Endothelial cell of umbilical vein (primary cell): Measurements from ENCODE around the gene ADARB2. TPM values are rescaled to one million over a fixed set of nuclear protein-coding genes. Genes with fewer than 3 reads are reported as not detected.

ENCODE experiments used
- BruUV-seq: library from RNA; stranded (reverse); fragments of 400-500 nt; replicated peaks from 2 replicates; lab custom pipeline; 2021; lab: Mats Ljungman, UMichigan
- CTCF ChIA-PET: fragments of 300-600, 350-600 bp; sonication (Branson Sonifier 250); formaldehyde crosslinking; loops from one replicate; lab custom pipeline; 2021; ENCODE audit warnings: antibody characterized with exemption, inconsistent platforms; lab: Charles Lee
- POLR2A ChIA-PET: fragments of 300-600, 350-600 bp; sonication (Branson Sonifier 250); formaldehyde crosslinking; loops from one replicate; lab custom pipeline; 2021; ENCODE audit warnings: antibody characterized with exemption, inconsistent platforms; lab: Charles Lee
- DNase-seq: peaks from one replicate; pipeline ENCODE4 v3.0.0-alpha.2; 2011; ENCODE audit warnings: low read depth, low spot score
- FAIRE-seq: peaks from 2 replicates; lab custom pipeline; 2011; peaks lifted over from hg19 to GRCh38; lab: Jason Lieb, UNC
- H2AFZ ChIP-seq: 2 replicates; pipeline ENCODE4 v1.6.0; 2012; ENCODE audit warnings: low read depth, low read length, control low read depth, inconsistent platforms
- H3K27ac ChIP-seq: 2 replicates; pipeline ENCODE4 v1.5.1; 2011; ENCODE audit warnings: low read depth, mild to moderate bottlenecking, control low read depth, low read length, moderate library complexity; ENCODE audit not compliant: insufficient read depth
- H3K27me3 ChIP-seq, 2 experiments: 2 replicates each; pipeline versions ENCODE4 v1.6.0 to v1.6.1; 2011; ENCODE audit warnings: low read length in 2 of 2, mixed read lengths in 1 of 2; ENCODE audit not compliant: control insufficient read depth in 2 of 2, insufficient read depth in 2 of 2
- H3K36me3 ChIP-seq, 2 experiments: 2 replicates in 1 of 2; 3 replicates in 1 of 2; pipeline ENCODE4 v1.5.1; 2011; ENCODE audit warnings: low read length in 2 of 2, mild to moderate bottlenecking in 1 of 2, moderate library complexity in 1 of 2; ENCODE audit not compliant: control insufficient read depth in 2 of 2, insufficient read depth in 2 of 2; ENCODE audit errors: extremely low read depth in 1 of 2
- H3K4me1 ChIP-seq: 3 replicates; pipeline ENCODE4 v1.5.1; 2011; ENCODE audit warnings: mild to moderate bottlenecking, low read length; ENCODE audit not compliant: control insufficient read depth, insufficient read depth; ENCODE audit errors: extremely low read depth
- H3K4me2 ChIP-seq: 2 replicates; pipeline ENCODE4 v1.6.1; 2011; ENCODE audit warnings: low read length, control low read depth, mixed read lengths; ENCODE audit not compliant: insufficient read depth
- H3K4me3 ChIP-seq, 3 experiments: fragments of 200-600 bp in 1 of 3; sonication (generic), shearing (Covaris generic) in 1 of 3; replicated peaks in 1 of 3; 2 replicates each; pipeline ENCODE4 v1.5.1; 2011 to 2016; ENCODE audit warnings: control low read depth in 3 of 3, low read length in 3 of 3, mild to moderate bottlenecking in 2 of 3, inconsistent platforms in 1 of 3, low read depth in 1 of 3, moderate library complexity in 1 of 3; ENCODE audit not compliant: insufficient read depth in 1 of 3
- H3K79me2 ChIP-seq: 2 replicates; pipeline ENCODE4 v1.6.0; 2012; ENCODE audit warnings: low read length, inconsistent platforms; ENCODE audit not compliant: control insufficient read depth, insufficient read depth
- H3K9ac ChIP-seq: replicated peaks from 2 replicates; pipeline ENCODE3; 2011; ENCODE audit warnings: low read length, control low read depth; ENCODE audit not compliant: insufficient read depth; ENCODE audit errors: extremely low read depth
- H3K9me1 ChIP-seq: replicated peaks from 3 replicates; pipeline ENCODE4 v1.6.0; 2011; ENCODE audit warnings: mild to moderate bottlenecking, low read length; ENCODE audit not compliant: control insufficient read depth, insufficient read depth; ENCODE audit errors: extremely low read depth
- H3K9me3 ChIP-seq: replicated peaks from 2 replicates; pipeline ENCODE4 v1.5.1; 2012; ENCODE audit warnings: low read length, inconsistent platforms; ENCODE audit not compliant: control insufficient read depth, insufficient read depth
- H4K20me1 ChIP-seq: replicated peaks from 2 replicates; pipeline ENCODE3; 2011; ENCODE audit warnings: mild to moderate bottlenecking, low read length; ENCODE audit not compliant: control insufficient read depth, insufficient read depth; ENCODE audit errors: extremely low read depth
- CTCF ChIP-seq, 2 donors: IDR thresholded peaks; 1 replicate in 1 of 2; 2 replicates in 1 of 2; pipeline ENCODE4 v1.5.1; 2011; ENCODE audit warnings: low read length in 2 of 2, mild to moderate bottlenecking in 2 of 2, moderate library complexity in 2 of 2, control low read depth in 1 of 2, inconsistent platforms in 1 of 2, low read depth in 1 of 2; ENCODE audit not compliant: insufficient read depth in 1 of 2; ENCODE audit errors: extremely low read depth in 1 of 2
- EZH2 ChIP-seq: IDR thresholded peaks from 2 replicates; pipeline ENCODE4 v1.6.1; 2012; ENCODE audit warnings: borderline replicate concordance, low read depth, mild to moderate bottlenecking, moderate library complexity, low read length, inconsistent platforms; ENCODE audit not compliant: severe bottlenecking
- FOS ChIP-seq: IDR thresholded peaks from 2 replicates; pipeline ENCODE4 v1.6.1; 2011; ENCODE audit warnings: mild to moderate bottlenecking, low read length, moderate library complexity, borderline replicate concordance; ENCODE audit not compliant: insufficient read depth
- GATA2 ChIP-seq: IDR thresholded peaks from 2 replicates; pipeline ENCODE4 v1.7.0; 2011; ENCODE audit warnings: low read depth, mild to moderate bottlenecking, moderate library complexity, mixed read lengths, low read length; ENCODE audit not compliant: insufficient read length, insufficient read depth
- JUN ChIP-seq: IDR thresholded peaks from 2 replicates; pipeline ENCODE4 v1.6.1; 2011; ENCODE audit warnings: borderline replicate concordance, low read depth; ENCODE audit not compliant: insufficient read length, insufficient read depth
- MAX ChIP-seq: IDR thresholded peaks from 2 replicates; pipeline ENCODE4 v1.6.1; 2011; ENCODE audit not compliant: insufficient read depth, insufficient read length
- MYC ChIP-seq: IDR thresholded peaks from one replicate; pipeline ENCODE4 v1.6.1; 2011; ENCODE audit warnings: mild to moderate bottlenecking, low read depth, low read length
- POLR2A ChIP-seq: IDR thresholded peaks from 2 replicates; pipeline ENCODE4 v1.6.1; 2012; ENCODE audit warnings: low read depth, mild to moderate bottlenecking, control low read depth, low read length
- POLR2AphosphoS5 ChIP-seq: IDR thresholded peaks from 2 replicates; pipeline ENCODE4 v1.6.1; 2012; ENCODE audit warnings: low read depth, mild to moderate bottlenecking, control low read depth, low read length, moderate library complexity; ENCODE audit not compliant: insufficient read depth
- dilution Hi-C: fragments of 300-500 bp; cut with MboI; formaldehyde crosslinking; loops from one replicate; pipeline ENCODE4 v1.15.0; 2019; ENCODE audit warnings: low sequenced_read_pairs; ENCODE audit not compliant: extremely low pct_ligation_motif_present
- intact Hi-C: fragments of 100-400 bp; cut with micrococcal nuclease; formaldehyde crosslinking; loops from one replicate; pipeline ENCODE4 v1.10.0; 2022
- polyA plus RNA-seq, 4 experiments: library from polyadenylated mRNA; depleted of rRNA in 3 of 4; stranded (reverse) in 3 of 4; unstranded in 1 of 4; fragments of >200 nt; gene quantifications; 2 replicates each; pipeline versions ENCODE4 v1.2.1 to v1.2.3, GENCODE V29; 2011 to 2012; ENCODE audit warnings: missing spikeins in 1 of 4
- total RNA-seq: library from RNA; stranded (reverse); gene quantifications from 2 replicates; pipeline ENCODE4 v1.2.3, GENCODE V29; 2021

ADARB2 gene
- total and polyA plus RNA-seq, 2 donors (not counting 3 experiments of a cell fraction or from before 2014, with no cell fraction given): not detected

DNA sequence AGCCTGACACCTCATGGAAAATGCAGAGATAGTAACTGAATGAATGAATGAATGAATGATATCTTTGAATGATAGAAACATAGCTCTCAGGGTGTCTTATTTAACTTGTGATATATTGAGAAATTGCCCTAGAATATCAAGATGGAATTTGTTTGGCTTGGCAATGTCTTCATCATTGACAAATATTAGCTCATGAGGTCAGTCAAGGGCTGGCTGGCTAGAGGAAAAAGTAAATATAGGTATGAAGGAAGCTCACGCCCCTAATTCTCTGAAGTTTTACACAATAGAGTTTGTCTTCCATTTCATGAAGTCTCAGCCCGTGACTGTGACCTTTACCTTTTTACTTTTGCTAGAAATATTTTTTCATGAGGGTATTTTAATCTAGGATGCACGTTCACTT, 305.2 kb downstream of the ADARB2 start:
- Histone ChIP-seq H2AFZ (no peak overlapping the region), H3K4me3 (no peak overlapping the region), H3K9me1 (no peaks in the 10 kb centered on the region), H4K20me1 (no peaks in the 10 kb centered on the region), H3K27ac (no peak overlapping the region), H3K36me3 (no peaks in the 10 kb centered on the region), H3K4me2 (no peak overlapping the region), H3K9me3 (peaks cover 2% of the 10 kb centered on the region), H3K4me1 (no peaks in the 10 kb centered on the region), H3K79me2 (no peaks in the 10 kb centered on the region), H3K9ac (no peak overlapping the region), H3K27me3 (no peaks in the 10 kb centered on the region)
- intact Hi-C loops (no loop called here), dilution Hi-C loops (no loop called here)
- no peak for FAIRE-seq
- CTCF ChIA-PET: no interaction called here
- POLR2A ChIA-PET: no interaction called here
- DNase-seq: no peak
- BruUV-seq: no TSS peak
- TF ChIP-seq POLR2A (no peak), GATA2 (no peak), EZH2 (no peak), POLR2AphosphoS5 (no peak), CTCF (IDR thresholded peaks at IDR 0.05; ENCODE audit: extremely low read depth in 1 of 2, insufficient read depth in 1 of 2, low read depth in 1 of 2, low read length in 2 of 2) (no peak), MAX (no peak), FOS (no peak), JUN (no peak), MYC (no peak)
